Gastrocnemius medialis (tissue), 4 donors: ENCODE data around the gene IRS4.

Experiments
- CTCF ChIP-seq, 5 experiments: fragments of 450-650 bp in 3 of 5; fragments of 200-600 bp in 2 of 5; sonication (generic) in 2 of 5; IDR thresholded peaks in 4 of 5; conservative IDR thresholded peaks in 1 of 5; 1 replicate in 4 of 5; 2 replicates in 1 of 5; pipeline ENCODE4 v1.5.1; 2016 to 2019; ENCODE audit warnings: antibody characterized with exemption in 5 of 5, mild to moderate bottlenecking in 3 of 5, moderate library complexity in 3 of 5
- POLR2A ChIP-seq, 2 donors: fragments of 450-650 bp; IDR thresholded peaks; one replicate each; pipeline ENCODE4 v1.6.1; 2017; ENCODE audit warnings: antibody characterized with exemption in 2 of 2, mild to moderate bottlenecking in 2 of 2, moderate library complexity in 2 of 2

GRCh38 chrX:108712886-108713285 is 23.5 kb downstream of the IRS4 start:
- no peak for TF ChIP-seq CTCF (IDR thresholded peaks at IDR 0.05 in 4 of 5, conservative IDR thresholded peaks at IDR 0.05 in 1 of 5)
- no peak for TF ChIP-seq POLR2A (IDR thresholded peaks at IDR 0.05)
